ENCODE results near the gene HDAC10. TPM values are rescaled to one million over a fixed set of nuclear protein-coding genes. Genes with fewer than 3 reads are reported as not detected.

The HDAC10 gene
- total RNA-seq, 1 experiment from 2014 or later, result 71.3 TPM

DNA sequence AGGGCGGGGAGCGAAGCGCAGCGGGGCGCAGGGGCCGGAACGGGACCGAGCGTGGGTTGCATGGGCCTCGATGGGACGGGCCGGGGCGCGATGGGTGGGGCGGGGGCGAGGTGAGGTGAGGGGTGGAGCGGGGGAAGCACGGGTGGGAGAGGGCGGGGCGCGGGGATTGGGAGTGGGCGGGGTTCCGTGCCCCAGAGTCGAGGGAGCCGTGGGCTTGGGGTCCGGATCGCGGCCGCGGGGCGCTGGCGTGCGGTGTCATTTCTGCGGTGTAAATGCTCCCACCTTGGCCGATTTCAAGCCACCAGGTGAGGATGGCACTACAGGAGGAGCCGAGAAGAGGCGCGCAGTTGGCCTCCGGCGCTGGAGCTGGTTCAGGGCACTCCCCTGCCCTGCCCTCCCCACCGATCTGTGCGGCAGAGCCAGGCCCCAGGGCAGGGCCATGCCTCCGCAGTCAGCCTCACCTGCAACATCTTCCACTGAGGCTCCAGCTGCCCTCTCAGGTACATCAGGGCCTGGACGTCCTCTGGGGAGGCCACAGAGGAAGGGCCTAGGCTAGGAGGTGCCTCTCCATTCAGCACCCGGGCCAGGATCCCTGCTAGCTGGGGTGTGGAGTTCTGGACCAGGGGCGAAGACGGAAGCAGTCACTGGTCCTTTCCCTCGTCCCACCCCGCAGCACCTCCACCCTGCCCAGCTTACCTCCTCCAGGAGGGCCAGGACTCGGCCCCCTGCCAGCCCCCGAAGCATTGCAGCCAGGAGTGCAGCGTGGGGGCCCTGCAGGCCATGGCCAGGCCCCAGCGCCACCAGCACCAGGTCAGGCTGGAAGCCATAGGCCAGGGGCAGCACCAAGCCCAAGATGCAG lies 5.6 kb downstream of the HDAC10 start:
- in situ Hi-C loops (cut with HindIII; ENCODE audit: low pct_unique_long_range_greater_than_20kb, low sequenced_read_pairs) (no loop called here), intact Hi-C loops (cut with micrococcal nuclease; ENCODE audit: unreplicated experiment) (no loop called here)
- Histone ChIP-seq H3K4me3 (ENCODE audit: low read depth in 2 of 2, low read length in 2 of 2) (peak overlapping the region; percentile 78 to 79), H3K9me3 (ENCODE audit: control insufficient read depth, insufficient read depth, low read depth, low read length) (no peaks in the 10 kb centered on the region), H3K27me3 (ENCODE audit: control insufficient read depth, insufficient read depth, low read length) (no peaks in the 10 kb centered on the region), H3K36me3 (ENCODE audit: control insufficient read depth, insufficient read depth, low read length) (no peaks in the 10 kb centered on the region; the same call in 1 of the 2 replicates), H3K4me1 (ENCODE audit: control insufficient read depth, insufficient read depth, low read length) (peaks cover 10% of the 10 kb centered on the region; the same call in 1 of the 2 replicates), H3K27ac (ENCODE audit: low read length) (peak overlapping the region; percentile 84)
- ChIA-PET POLR2A (no interaction called here), CTCF (interaction anchor here (0.6 kb wide), 2 partner anchors 88 to 107 kb away, joined by 4 to 6 read pairs; no protein-coding TSS in a partner anchor)
- TF ChIP-seq POLR2AphosphoS5 (IDR thresholded peaks at IDR 0.05; ENCODE audit: low read depth, low read length) (no peak; the same call in 1 of the 2 replicates), TCF7L2 (IDR thresholded peaks at IDR 0.05; ENCODE audit: low read depth, low read length) (no peak), SIN3A (IDR thresholded peaks at IDR 0.05; ENCODE audit: borderline replicate concordance, insufficient read depth, low read depth, low read length) (no peak)
- TF ChIP-seq, protein P1, sequence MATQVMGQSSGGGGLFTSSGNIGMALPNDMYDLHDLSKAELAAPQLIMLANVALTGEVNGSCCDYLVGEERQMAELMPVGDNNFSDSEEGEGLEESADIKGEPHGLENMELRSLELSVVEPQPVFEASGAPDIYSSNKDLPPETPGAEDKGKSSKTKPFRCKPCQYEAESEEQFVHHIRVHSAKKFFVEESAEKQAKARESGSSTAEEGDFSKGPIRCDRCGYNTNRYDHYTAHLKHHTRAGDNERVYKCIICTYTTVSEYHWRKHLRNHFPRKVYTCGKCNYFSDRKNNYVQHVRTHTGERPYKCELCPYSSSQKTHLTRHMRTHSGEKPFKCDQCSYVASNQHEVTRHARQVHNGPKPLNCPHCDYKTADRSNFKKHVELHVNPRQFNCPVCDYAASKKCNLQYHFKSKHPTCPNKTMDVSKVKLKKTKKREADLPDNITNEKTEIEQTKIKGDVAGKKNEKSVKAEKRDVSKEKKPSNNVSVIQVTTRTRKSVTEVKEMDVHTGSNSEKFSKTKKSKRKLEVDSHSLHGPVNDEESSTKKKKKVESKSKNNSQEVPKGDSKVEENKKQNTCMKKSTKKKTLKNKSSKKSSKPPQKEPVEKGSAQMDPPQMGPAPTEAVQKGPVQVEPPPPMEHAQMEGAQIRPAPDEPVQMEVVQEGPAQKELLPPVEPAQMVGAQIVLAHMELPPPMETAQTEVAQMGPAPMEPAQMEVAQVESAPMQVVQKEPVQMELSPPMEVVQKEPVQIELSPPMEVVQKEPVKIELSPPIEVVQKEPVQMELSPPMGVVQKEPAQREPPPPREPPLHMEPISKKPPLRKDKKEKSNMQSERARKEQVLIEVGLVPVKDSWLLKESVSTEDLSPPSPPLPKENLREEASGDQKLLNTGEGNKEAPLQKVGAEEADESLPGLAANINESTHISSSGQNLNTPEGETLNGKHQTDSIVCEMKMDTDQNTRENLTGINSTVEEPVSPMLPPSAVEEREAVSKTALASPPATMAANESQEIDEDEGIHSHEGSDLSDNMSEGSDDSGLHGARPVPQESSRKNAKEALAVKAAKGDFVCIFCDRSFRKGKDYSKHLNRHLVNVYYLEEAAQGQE (IDR thresholded peaks at IDR 0.05; ENCODE audit: insufficient read depth in 1 of 2, low read depth in 2 of 2, low read length in 1 of 2), result no peak
- TF ChIP-seq, protein P2, sequence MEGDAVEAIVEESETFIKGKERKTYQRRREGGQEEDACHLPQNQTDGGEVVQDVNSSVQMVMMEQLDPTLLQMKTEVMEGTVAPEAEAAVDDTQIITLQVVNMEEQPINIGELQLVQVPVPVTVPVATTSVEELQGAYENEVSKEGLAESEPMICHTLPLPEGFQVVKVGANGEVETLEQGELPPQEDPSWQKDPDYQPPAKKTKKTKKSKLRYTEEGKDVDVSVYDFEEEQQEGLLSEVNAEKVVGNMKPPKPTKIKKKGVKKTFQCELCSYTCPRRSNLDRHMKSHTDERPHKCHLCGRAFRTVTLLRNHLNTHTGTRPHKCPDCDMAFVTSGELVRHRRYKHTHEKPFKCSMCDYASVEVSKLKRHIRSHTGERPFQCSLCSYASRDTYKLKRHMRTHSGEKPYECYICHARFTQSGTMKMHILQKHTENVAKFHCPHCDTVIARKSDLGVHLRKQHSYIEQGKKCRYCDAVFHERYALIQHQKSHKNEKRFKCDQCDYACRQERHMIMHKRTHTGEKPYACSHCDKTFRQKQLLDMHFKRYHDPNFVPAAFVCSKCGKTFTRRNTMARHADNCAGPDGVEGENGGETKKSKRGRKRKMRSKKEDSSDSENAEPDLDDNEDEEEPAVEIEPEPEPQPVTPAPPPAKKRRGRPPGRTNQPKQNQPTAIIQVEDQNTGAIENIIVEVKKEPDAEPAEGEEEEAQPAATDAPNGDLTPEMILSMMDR (IDR thresholded peaks at IDR 0.05), result no peak
- BruUV-seq (replicated peaks), result no TSS peak
- ATAC-seq, result peak; percentile 44
- DNase-seq (ENCODE audit: low read depth, low spot score), result no peak

- H3K27me3 ChIP-seq (ENCODE audit: control insufficient read depth, insufficient read depth, low read length), result no peaks in the 10 kb centered on the region
- intact Hi-C loops (cut with micrococcal nuclease; ENCODE audit: unreplicated experiment) (no loop called here), in situ Hi-C loops (cut with HindIII; ENCODE audit: low pct_unique_long_range_greater_than_20kb, low sequenced_read_pairs) (no loop called here)
- DNase-seq (ENCODE audit: low read depth, low spot score) (no peak), ATAC-seq (peak; percentile 87)
- H3K9me3 ChIP-seq (ENCODE audit: control insufficient read depth, insufficient read depth, low read depth, low read length), result no peaks in the 10 kb centered on the region
- peaks cover 4% of the 10 kb centered on the region; the same call in 1 of the 2 replicates for H3K4me1 ChIP-seq (ENCODE audit: control insufficient read depth, insufficient read depth, low read length)
- no peaks in the 10 kb centered on the region; the same call in 1 of the 2 replicates for H3K36me3 ChIP-seq (ENCODE audit: control insufficient read depth, insufficient read depth, low read length)
- ChIA-PET POLR2A (interaction anchor here (0.8 kb wide), 1 partner anchor 41 kb away, joined by 5 read pairs; no protein-coding TSS in a partner anchor), CTCF (interaction anchor here (0.6 kb wide), 1 partner anchor 85 kb away, joined by 14 read pairs; no protein-coding TSS in a partner anchor)
- TF ChIP-seq TCF7L2 (IDR thresholded peaks at IDR 0.05; ENCODE audit: low read depth, low read length) (no peak), SIN3A (IDR thresholded peaks at IDR 0.05; ENCODE audit: borderline replicate concordance, insufficient read depth, low read depth, low read length) (no peak), POLR2AphosphoS5 (IDR thresholded peaks at IDR 0.05; ENCODE audit: low read depth, low read length) (peak; percentile 85)
- TF ChIP-seq, protein P2 (IDR thresholded peaks at IDR 0.05), result no peak
- TF ChIP-seq, protein P1 (IDR thresholded peaks at IDR 0.05; ENCODE audit: insufficient read depth in 1 of 2, low read depth in 2 of 2, low read length in 1 of 2), result 0 out of 4 replicates have a peak, but pooled peaks of 1 of the 2 experiments have one; percentile 33
- BruUV-seq (replicated peaks), result no TSS peak
- peak within 1 kb of the TSS; percentile 84 for H3K27ac ChIP-seq (ENCODE audit: low read length)
- peak within 1 kb of the TSS; percentile 78 to 79 for H3K4me3 ChIP-seq (ENCODE audit: low read depth in 2 of 2, low read length in 2 of 2)
Observed at GRCh38 chr22:50244420-50245213, 6.4 kb downstream of the HDAC10 start, which contains the start of gene TUBGCP6. Gene TUBGCP6, minus strand, starts transcription at chr22:50245023. Its CDS starts 564 bp downstream, at chr22:50244459.
